H1 (cell line): ENCODE results near the gene ACP4. TPM values are rescaled to one million over a fixed set of nuclear protein-coding genes. Genes with fewer than 3 reads are reported as not detected.

Experiments
- CTCF ChIA-PET: fragments of 300-600 bp; sonication (Branson Sonifier 250); formaldehyde crosslinking; loops from one replicate; lab custom pipeline; 2021; ENCODE audit not compliant: partially characterized antibody; lab: Charles Lee
- POLR2A ChIA-PET: fragments of 300-600 bp; sonication (Branson Sonifier 250); formaldehyde crosslinking; loops from one replicate; lab custom pipeline; 2021; ENCODE audit warnings: inconsistent platforms; ENCODE audit not compliant: partially characterized antibody; lab: Charles Lee
- DNase-seq, 2 experiments: peaks; one replicate each; pipeline versions ENCODE4 v3.0.0 to v3.0.0-alpha.2; 2010 to 2022; ENCODE audit warnings: low spot score in 2 of 2, low read depth in 1 of 2, mixed read lengths in 1 of 2
- FAIRE-seq: peaks from 2 replicates; lab custom pipeline; 2011; peaks lifted over from hg19 to GRCh38; lab: Jason Lieb, UNC
- H2AFZ ChIP-seq: 2 replicates; pipeline ENCODE4 v1.8.1; 2012; ENCODE audit warnings: low read length, inconsistent platforms
- H2AK5ac ChIP-seq: 2 replicates; pipeline ENCODE4 v1.6.1; 2013; ENCODE audit warnings: low read depth, low read length
- H2BK120ac ChIP-seq: replicated peaks from 2 replicates; pipeline ENCODE3; 2013; ENCODE audit warnings: low read depth, low read length, inconsistent platforms
- H2BK12ac ChIP-seq: 2 replicates; pipeline ENCODE4 v1.6.1; 2013; ENCODE audit warnings: low read depth, low read length
- H2BK15ac ChIP-seq: 2 replicates; pipeline ENCODE4 v1.6.1; 2013; ENCODE audit warnings: low read length
- H2BK20ac ChIP-seq: 2 replicates; pipeline ENCODE4 v1.6.1; 2013; ENCODE audit warnings: low read length
- H2BK5ac ChIP-seq: 2 replicates; pipeline ENCODE4 v1.6.1; 2013; ENCODE audit warnings: low read depth, low read length
- H3K14ac ChIP-seq: 2 replicates; pipeline ENCODE4 v1.6.1; 2013; ENCODE audit warnings: inconsistent platforms; ENCODE audit not compliant: insufficient read length
- H3K18ac ChIP-seq: 2 replicates; pipeline ENCODE4 v1.6.1; 2013; ENCODE audit warnings: low read length; ENCODE audit errors: extremely low read depth
- H3K23ac ChIP-seq: 2 replicates; pipeline ENCODE4 v1.6.1; 2013; ENCODE audit warnings: inconsistent platforms; ENCODE audit not compliant: insufficient read length
- H3K23me2 ChIP-seq: 2 replicates; pipeline ENCODE4 v1.6.1; 2013; ENCODE audit warnings: low read depth, low read length
- H3K27ac ChIP-seq: 2 replicates; pipeline ENCODE4 v1.6.1; 2011; ENCODE audit warnings: low read depth, low read length, inconsistent platforms
- H3K27me3 ChIP-seq, 4 experiments: replicated peaks in 1 of 4; 1 replicate in 1 of 4; 2 replicates in 3 of 4; pipeline versions ENCODE4 v1.6.1 to v1.8.1; 2011 to 2013; ENCODE audit warnings: low read length in 3 of 4, mild to moderate bottlenecking in 3 of 4, inconsistent platforms in 2 of 4, mixed read lengths in 2 of 4, moderate library complexity in 1 of 4; ENCODE audit not compliant: control insufficient read depth in 3 of 4, insufficient read depth in 3 of 4; ENCODE audit errors: extremely low read depth in 1 of 4
- H3K36me3 ChIP-seq, 4 experiments: 2 replicates each; pipeline versions ENCODE4 v1.6.1 to v1.8.1; 2011 to 2013; ENCODE audit warnings: mild to moderate bottlenecking in 4 of 4, low read length in 3 of 4, moderate library complexity in 2 of 4, control low read depth in 1 of 4, inconsistent platforms in 1 of 4; ENCODE audit not compliant: insufficient read depth in 4 of 4, control insufficient read depth in 2 of 4
- H3K4ac ChIP-seq: replicated peaks from 2 replicates; pipeline ENCODE3; 2013; ENCODE audit warnings: low read length, low read depth, mixed read lengths, inconsistent platforms; ENCODE audit not compliant: insufficient read length
- H3K4me1 ChIP-seq, 4 experiments: replicated peaks in 1 of 4; 1 replicate in 1 of 4; 2 replicates in 3 of 4; pipeline versions ENCODE4 v1.6.1 to v1.8.1; 2011 to 2013; ENCODE audit warnings: low read length in 3 of 4, inconsistent platforms in 2 of 4, mixed read lengths in 1 of 4; ENCODE audit not compliant: insufficient read depth in 4 of 4, control insufficient read depth in 3 of 4
- H3K4me2 ChIP-seq, 2 experiments: 2 replicates each; pipeline versions ENCODE4 v1.6.1 to v1.8.1; 2011 to 2013; ENCODE audit warnings: low read depth in 2 of 2, low read length in 2 of 2, control low read depth in 1 of 2, inconsistent platforms in 1 of 2, mild to moderate bottlenecking in 1 of 2; ENCODE audit not compliant: insufficient read depth in 1 of 2
- H3K4me3 ChIP-seq, 4 experiments: fragments of 200-600, 300-600 bp in 1 of 4; sonication (generic), shearing (Covaris generic), sonication (Bioruptor Twin) in 1 of 4; 2 replicates each; pipeline versions ENCODE4 v1.5.1 to v1.8.1; 2011 to 2016; ENCODE audit warnings: low read length in 4 of 4, low read depth in 3 of 4, control low read depth in 2 of 4, inconsistent platforms in 2 of 4, mild to moderate bottlenecking in 2 of 4, mixed read lengths in 1 of 4, moderate library complexity in 1 of 4; ENCODE audit not compliant: insufficient read depth in 2 of 4; ENCODE audit errors: extremely low read depth in 1 of 4
- H3K56ac ChIP-seq: replicated peaks from 2 replicates; pipeline ENCODE3; 2013; ENCODE audit warnings: low read depth, mild to moderate bottlenecking, mixed read lengths, low read length, inconsistent platforms; ENCODE audit not compliant: insufficient read length
- H3K79me1 ChIP-seq: 2 replicates; pipeline ENCODE4 v1.6.1; 2013; ENCODE audit warnings: low read depth, low read length, control low read depth
- H3K79me2 ChIP-seq, 2 experiments: 2 replicates each; pipeline versions ENCODE4 v1.6.1 to v1.8.1; 2012 to 2013; ENCODE audit warnings: low read length in 2 of 2, mild to moderate bottlenecking in 2 of 2, inconsistent platforms in 1 of 2; ENCODE audit not compliant: insufficient read depth in 2 of 2, control insufficient read depth in 1 of 2
- H3K9ac ChIP-seq, 4 experiments: replicated peaks in 1 of 4; 1 replicate in 1 of 4; 2 replicates in 3 of 4; pipeline versions ENCODE4 v1.6.1 to v1.8.1; 2011 to 2013; ENCODE audit warnings: low read depth in 3 of 4, low read length in 3 of 4, control low read depth in 2 of 4, mild to moderate bottlenecking in 2 of 4, moderate library complexity in 2 of 4, inconsistent platforms in 1 of 4; ENCODE audit errors: extremely low read depth in 1 of 4
- H3K9me3 ChIP-seq, 2 experiments: 2 replicates each; pipeline versions ENCODE4 v1.6.1 to v1.8.1; 2012 to 2013; ENCODE audit warnings: mild to moderate bottlenecking in 2 of 2, moderate library complexity in 2 of 2, control low read depth in 1 of 2, inconsistent platforms in 1 of 2, low read depth in 1 of 2, low read length in 1 of 2, mixed read lengths in 1 of 2; ENCODE audit not compliant: insufficient read depth in 2 of 2
- H4K20me1 ChIP-seq, 2 experiments: replicated peaks in 1 of 2; 2 replicates each; pipeline versions ENCODE3 to v1.8.1; 2011 to 2013; ENCODE audit warnings: inconsistent platforms in 2 of 2, low read length in 2 of 2, mild to moderate bottlenecking in 1 of 2; ENCODE audit not compliant: insufficient read depth in 2 of 2, control insufficient read depth in 1 of 2
- H4K5ac ChIP-seq: 2 replicates; pipeline ENCODE4 v1.6.1; 2013; ENCODE audit warnings: low read length, low read depth, mixed read lengths, inconsistent platforms; ENCODE audit not compliant: insufficient read length
- H4K8ac ChIP-seq: 2 replicates; pipeline ENCODE4 v1.8.0; 2013; ENCODE audit warnings: mild to moderate bottlenecking, moderate library complexity, low read length, inconsistent platforms; ENCODE audit not compliant: insufficient read depth; ENCODE audit errors: extremely low read depth
- H4K91ac ChIP-seq: replicated peaks from 2 replicates; pipeline ENCODE3; 2013; ENCODE audit warnings: low read length, mixed read lengths, inconsistent platforms; ENCODE audit not compliant: insufficient read length
- ASH2L ChIP-seq: fragments of 200-600, 300-600 bp; sonication (generic); IDR thresholded peaks from one replicate; pipeline ENCODE4 v1.7.1; 2017; ENCODE audit warnings: low read length
- ATF3 ChIP-seq: IDR thresholded peaks from 2 replicates; pipeline ENCODE4 v1.6.1; 2011; ENCODE audit warnings: low read depth, mild to moderate bottlenecking, low read length; ENCODE audit not compliant: insufficient read depth
- CHD2 ChIP-seq: IDR thresholded peaks from 2 replicates; pipeline ENCODE4 v1.6.1; 2012; ENCODE audit warnings: low read length, improper control_type of control experiment
- CTBP2 ChIP-seq: IDR thresholded peaks from 2 replicates; pipeline ENCODE4 v1.7.0; 2011; ENCODE audit warnings: borderline replicate concordance, mild to moderate bottlenecking, moderate library complexity, mixed read lengths, low read length; ENCODE audit not compliant: insufficient read depth, insufficient read length
- FOSL1 ChIP-seq: IDR thresholded peaks from 2 replicates; pipeline ENCODE4 v1.6.1; 2011; ENCODE audit warnings: mild to moderate bottlenecking, low read depth, low read length, moderate library complexity; ENCODE audit not compliant: insufficient read depth
- HDAC6 ChIP-seq: IDR thresholded peaks from one replicate; pipeline ENCODE4 v1.7.1; 2012; ENCODE audit warnings: low read depth, mild to moderate bottlenecking, inconsistent platforms, low read length, moderate library complexity
- PHF8 ChIP-seq: fragments of 200-600 bp; sonication (generic); conservative IDR thresholded peaks from 2 replicates; pipeline ENCODE4 v1.7.1; 2012; ENCODE audit warnings: low read depth, mild to moderate bottlenecking, inconsistent platforms, low read length, moderate library complexity
- SP2 ChIP-seq: IDR thresholded peaks from 2 replicates; pipeline ENCODE4 v1.6.1; 2012; ENCODE audit warnings: mild to moderate bottlenecking, low read length, inconsistent platforms
- SUZ12 ChIP-seq: fragments of 200-600 bp; sonication (generic); IDR thresholded peaks from 2 replicates; pipeline ENCODE4 v1.6.1; 2012; ENCODE audit warnings: mild to moderate bottlenecking, inconsistent platforms, low read length, moderate library complexity, mixed read lengths
- TEAD4 ChIP-seq: IDR thresholded peaks from 2 replicates; pipeline ENCODE4 v1.6.1; 2012; ENCODE audit warnings: low read depth, low read length, inconsistent platforms, mixed read lengths
- WGBS, 2 experiments: shearing (Covaris generic) in 1 of 2; methylation state at CpG; one replicate each; pipeline versions ENCODE4 v1.1.6 to v1.1.7; 2013 to 2015; ENCODE audit warnings: low lambda C conversion rate in 2 of 2, mixed read lengths in 2 of 2, inconsistent platforms in 1 of 2, low coverage in 1 of 2, missing lambda C conversion rate in 1 of 2; ENCODE audit not compliant: insufficient replicate concordance in 2 of 2, insufficient coverage in 1 of 2, insufficient read length in 1 of 2; ENCODE audit errors: extremely low coverage in 1 of 2, missing lambda C conversion rate in 1 of 2; 5-methylcytosine and 5-hydroxymethylcytosine counted together
- polyA plus RNA-seq, 7 experiments: library from polyadenylated mRNA; depleted of rRNA in 3 of 7; stranded (reverse) in 5 of 7; unstranded in 2 of 7; fragments of >200 nt in 5 of 7; fragments of 200-250 nt in 2 of 7; gene quantifications; 1 replicate in 5 of 7; 2 replicates in 1 of 7; 4 replicates in 1 of 7; pipeline versions ENCODE4 v1.2.1 to v1.2.3, GENCODE V29; 2011 to 2013; ENCODE audit warnings: missing spikeins in 2 of 7, mixed read lengths in 2 of 7
- total RNA-seq: library from RNA; stranded (reverse); fragmentation: NEBNext Ultra II Directional; extraction: Animal tissue kit (Norgen Biotek cat#: 25700); gene quantifications from 2 replicates; pipeline ENCODE4 v1.2.1, GENCODE V29; 2021

The ACP4 gene
- total and polyA plus RNA-seq, 2 of the 8 experiments (the other 6 are each of a cell fraction or from before 2014, with no cell fraction given): not detected

GRCh38 chr19:50779504-50780457 is 10.4 kb upstream of the ACP4 start:
- Histone ChIP-seq H3K4me1 (peaks cover 2 to 7% (median 4%) of the 10 kb centered on the region in 4 experiments; a peak in 5 of 7 replicates), H3K79me1 (no peaks in the 10 kb centered on the region), H2BK15ac (no peak overlapping the region), H3K36me3 (no peaks in the 10 kb centered on the region), H3K18ac (no peak overlapping the region), H4K5ac (no peak overlapping the region), H3K79me2 (no peaks in the 10 kb centered on the region), H3K14ac (no peak overlapping the region), H3K9me3 (no peaks in the 10 kb centered on the region), H2AK5ac (no peak overlapping the region), H4K8ac (no peak overlapping the region), H4K91ac (no peak overlapping the region), H2AFZ (no peak overlapping the region), H2BK20ac (peak overlapping the region; percentile 52; the same call in 1 of the 2 replicates), H3K56ac (no peak overlapping the region), H3K23me2 (peaks cover 4% of the 10 kb centered on the region; the same call in 1 of the 2 replicates), H3K23ac (no peak overlapping the region), H2BK120ac (no peak overlapping the region), H4K20me1 (peaks cover 0 to 2% of the 10 kb centered on the region in 2 experiments), H2BK5ac (no peak overlapping the region), H3K4me3 (no peak overlapping the region), H3K27me3 (peaks cover 3 to 55% (median 36%) of the 10 kb centered on the region in 4 experiments), H3K4me2 (no peak overlapping the region), H2BK12ac (no peak overlapping the region; the same call in 1 of the 2 replicates), H3K9ac (no peak overlapping the region), H3K27ac (no peak overlapping the region), H3K4ac (no peak overlapping the region)
- DNase-seq (no peak), FAIRE-seq (no peak)
- POLR2A ChIA-PET: interaction anchor here (0.6 to 9.7 kb wide), 15 partner anchors 13 to 466 kb away, joined by 3 to 110 read pairs (median 3); partner anchors contain the start of gene ACP4
- CTCF ChIA-PET: interaction anchor here (0.6 to 10.2 kb wide), 18 partner anchors 15 to 314 kb away, joined by 3 to 170 read pairs (median 4); partner anchors contain the start of genes CLEC11A and SHANK1
- 79% methylated on average over 21 of the region's 25 CpGs; no CpG with 5 or more reads in 1 of the 2 experiments for WGBS, 2 experiments
- no peak for TF ChIP-seq CTBP2
- TF ChIP-seq PHF8: no peak
- no peak for TF ChIP-seq SP2
- no peak for TF ChIP-seq SUZ12
- TF ChIP-seq HDAC6: no peak
- TF ChIP-seq ASH2L: no peak
- TF ChIP-seq TEAD4: no peak
- no peak for TF ChIP-seq FOSL1
- TF ChIP-seq CHD2: no peak
- no peak for TF ChIP-seq ATF3
